Fibroblast of upper back skin (primary cell): ENCODE measurements around the gene LRRK1.

Experiments
- DNase-seq: peaks from one replicate; pipeline ENCODE4 v3.0.0-alpha.2; 2013

Gene LRRK1

GRCh38 chr15:100918690-100919480, at the start of gene LRRK1:
LRRK1 (plus strand) TSS chr15:100919357; CDS start chr15:100924633, 5,276 bp downstream.
- DNase-seq = peak; percentile 40

- peak; percentile 85 for DNase-seq
Measured at GRCh38 chr15:100873029-100873677, 46.0 kb upstream of the LRRK1 start.

GRCh38 chr15:100875495-100875894, 43.7 kb upstream of the LRRK1 start:
- no peak for DNase-seq

GRCh38 chr15:100875976-100876375, 43.2 kb upstream of the LRRK1 start:
- DNase-seq = no peak

GRCh38 chr15:100877551-100877950, 41.6 kb upstream of the LRRK1 start:
- DNase-seq = no peak

- no peak for DNase-seq
Measured at GRCh38 chr15:100878130-100878529, 41.0 kb upstream of the LRRK1 start.

- no peak for DNase-seq
Measured at GRCh38 chr15:100878648-100879047, 40.5 kb upstream of the LRRK1 start.

GRCh38 chr15:100879061-100879463, 40.1 kb upstream of the LRRK1 start:
- no peak for DNase-seq

GRCh38 chr15:100879464-100880138, 39.6 kb upstream of the LRRK1 start, which contains the start of gene ALDH1A3:
ALDH1A3 (plus strand) TSS chr15:100879831; CDS start chr15:100879908, 77 bp downstream.
- DNase-seq = peak; percentile 33

GRCh38 chr15:100880139-100880896, 38.8 kb upstream of the LRRK1 start:
- no peak for DNase-seq

GRCh38 chr15:100880897-100881242, 38.3 kb upstream of the LRRK1 start:
- no peak for DNase-seq

GRCh38 chr15:100881573-100882336, 37.4 kb upstream of the LRRK1 start:
- DNase-seq = no peak

GRCh38 chr15:100885116-100885515, 34.0 kb upstream of the LRRK1 start:
- DNase-seq = no peak

GRCh38 chr15:100885811-100886210, 33.3 kb upstream of the LRRK1 start:
- DNase-seq = no peak

- DNase-seq = no peak
Measured at GRCh38 chr15:100887211-100887913, 31.8 kb upstream of the LRRK1 start.

- peak; percentile 64 for DNase-seq
Measured at GRCh38 chr15:100889385-100890050, 29.6 kb upstream of the LRRK1 start.

GRCh38 chr15:100890051-100890720, 29.0 kb upstream of the LRRK1 start:
- no peak for DNase-seq

GRCh38 chr15:100890850-100891249, 28.3 kb upstream of the LRRK1 start:
- DNase-seq = no peak

- no peak for DNase-seq
Measured at GRCh38 chr15:100891307-100892012, 27.7 kb upstream of the LRRK1 start.

- DNase-seq = no peak
Measured at GRCh38 chr15:100892013-100892355, 27.2 kb upstream of the LRRK1 start.
